Calu3 (cell line): ENCODE data around the gene GIMAP1. TPM values are rescaled to one million over a fixed set of nuclear protein-coding genes. Genes with fewer than 3 reads are reported as not detected.

Experiments
- BruUV-seq: library from RNA; stranded (reverse); fragments of 400-500 nt; replicated peaks from 2 replicates; lab custom pipeline; 2021; lab: Mats Ljungman, UMichigan
- CTCF ChIA-PET: fragments of 300-600 bp; sonication (Branson Sonifier 250); formaldehyde crosslinking; loops from one replicate; lab custom pipeline; 2022; ENCODE audit warnings: antibody characterized with exemption; lab: Charles Lee
- DNase-seq: peaks from one replicate; pipeline ENCODE4 v3.0.0; 2022
- H3K27ac Mint-ChIP-seq: one replicate; pipeline ENCODE4 v1.8.0; 2022; ENCODE audit warnings: mixed read lengths; ENCODE audit not compliant: unreplicated experiment
- H3K27me3 Mint-ChIP-seq: one replicate; pipeline ENCODE4 v1.8.0; 2022; ENCODE audit warnings: mixed read lengths; ENCODE audit not compliant: unreplicated experiment
- H3K36me3 Mint-ChIP-seq: one replicate; pipeline ENCODE4 v1.8.0; 2022; ENCODE audit warnings: mild to moderate bottlenecking, moderate library complexity, mixed read lengths; ENCODE audit not compliant: insufficient read depth, unreplicated experiment
- H3K4me1 Mint-ChIP-seq: one replicate; pipeline ENCODE4 v1.8.0; 2022; ENCODE audit warnings: mild to moderate bottlenecking, low read depth, mixed read lengths; ENCODE audit not compliant: unreplicated experiment
- H3K4me3 Mint-ChIP-seq: one replicate; pipeline ENCODE4 v1.8.0; 2022; ENCODE audit warnings: mild to moderate bottlenecking, low read depth, moderate library complexity, mixed read lengths; ENCODE audit not compliant: unreplicated experiment
- H3K9me3 Mint-ChIP-seq: one replicate; pipeline ENCODE4 v1.8.0; 2022; ENCODE audit warnings: low read depth, mixed read lengths; ENCODE audit not compliant: unreplicated experiment
- CTCF ChIP-seq: fragments of 200-600 bp; IDR thresholded peaks from one replicate; pipeline ENCODE4 v1.8.0; 2022; ENCODE audit warnings: antibody characterized with exemption; ENCODE audit not compliant: unreplicated experiment
- intact Hi-C: fragments of 100-400 bp; cut with micrococcal nuclease; formaldehyde crosslinking; loops from one replicate; pipeline ENCODE4 v1.10.0; 2022; ENCODE audit not compliant: unreplicated experiment
- total RNA-seq: library from RNA; stranded (reverse); gene quantifications from 2 replicates; pipeline ENCODE4 v1.2.3, GENCODE V29; 2022

The GIMAP1 gene
- total RNA-seq, 1 experiment from 2014 or later = not detected

DNA sequence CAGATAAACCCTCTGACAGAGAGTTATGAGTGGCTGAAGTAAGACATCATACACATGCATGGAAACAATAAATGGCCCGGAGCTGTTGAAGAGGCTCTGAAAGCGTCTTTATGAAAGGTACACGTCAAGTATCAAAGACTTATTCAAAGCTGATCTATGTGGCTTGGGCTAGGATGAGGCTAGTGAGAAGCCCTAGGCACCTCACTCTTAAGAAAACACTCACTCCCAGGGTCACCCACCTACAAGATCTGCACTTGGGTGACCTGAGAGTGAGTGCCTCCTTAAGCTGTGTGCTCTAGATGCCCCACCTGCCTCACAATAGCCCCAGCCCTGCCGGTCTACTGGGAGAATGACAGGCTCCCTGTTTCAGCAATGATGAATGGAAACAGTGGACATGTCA, 1.1 kb upstream of the GIMAP1 start:
- Mint-ChIP-seq H3K4me1 (no peaks in the 10 kb centered on the region), H3K27ac (no peak overlapping the region), H3K27me3 (peaks cover 34% of the 10 kb centered on the region), H3K4me3 (no peak overlapping the region), H3K9me3 (no peaks in the 10 kb centered on the region), H3K36me3 (no peaks in the 10 kb centered on the region)
- BruUV-seq = no TSS peak
- no peak for DNase-seq
- no peak for TF ChIP-seq CTCF
- CTCF ChIA-PET = no interaction called here
- intact Hi-C loops = no loop called here

GRCh38 chr7:150715738-150716137, 675 bp upstream of the GIMAP1 start:
- CTCF ChIA-PET = no interaction called here
- no peaks in the 10 kb centered on the region for H3K36me3 Mint-ChIP-seq
- no peak for DNase-seq
- H3K9me3 Mint-ChIP-seq = no peaks in the 10 kb centered on the region
- BruUV-seq = no TSS peak
- H3K27ac Mint-ChIP-seq = no peak overlapping the region
- intact Hi-C loops = no loop called here
- H3K4me1 Mint-ChIP-seq = no peaks in the 10 kb centered on the region
- no peak overlapping the region for H3K4me3 Mint-ChIP-seq
- peaks cover 34% of the 10 kb centered on the region for H3K27me3 Mint-ChIP-seq
- TF ChIP-seq CTCF = no peak

GRCh38 chr7:150716939-150717338, 526 bp downstream of the GIMAP1 start:
- no peaks in the 10 kb centered on the region for H3K4me1 Mint-ChIP-seq
- H3K27ac Mint-ChIP-seq = no peak overlapping the region
- CTCF ChIA-PET = no interaction called here
- no peak for DNase-seq
- H3K4me3 Mint-ChIP-seq = no peak overlapping the region
- intact Hi-C loops = no loop called here
- no peak for TF ChIP-seq CTCF
- peaks cover 34% of the 10 kb centered on the region for H3K27me3 Mint-ChIP-seq
- no peaks in the 10 kb centered on the region for H3K9me3 Mint-ChIP-seq
- no peaks in the 10 kb centered on the region for H3K36me3 Mint-ChIP-seq
- BruUV-seq = no TSS peak

DNA sequence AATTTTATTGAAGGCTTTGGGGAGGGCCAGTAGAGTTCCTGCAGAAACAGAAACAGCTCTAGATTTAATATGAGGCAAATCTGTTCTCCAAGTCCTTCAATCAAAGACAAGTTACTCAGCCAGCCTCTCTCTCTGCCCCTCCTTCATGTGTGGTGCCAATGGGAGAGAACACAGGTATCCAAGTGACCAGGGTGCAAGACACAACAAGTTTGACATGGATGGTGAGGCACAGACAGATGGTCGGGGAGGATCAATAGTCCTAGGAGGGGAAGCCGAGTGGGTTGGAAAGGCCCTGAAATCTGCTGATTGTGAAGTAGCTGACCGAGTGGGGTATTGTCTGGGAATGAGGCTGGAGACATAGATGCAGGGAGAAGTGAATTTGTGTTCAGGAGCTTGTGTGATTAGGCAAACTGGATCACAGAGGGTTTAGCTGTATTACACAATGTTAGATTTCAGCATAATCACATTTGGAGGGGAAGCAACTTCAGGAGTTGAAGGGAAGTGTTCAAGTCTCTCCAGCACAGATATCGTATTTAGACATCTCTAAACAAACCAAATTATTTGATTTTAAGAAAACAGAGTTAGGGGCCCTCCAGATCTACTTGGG, 1.5 kb downstream of the GIMAP1 start:
- Mint-ChIP-seq H3K4me1 (no peaks in the 10 kb centered on the region), H3K27ac (no peak overlapping the region), H3K4me3 (no peak overlapping the region), H3K27me3 (peaks cover 34% of the 10 kb centered on the region), H3K36me3 (no peaks in the 10 kb centered on the region), H3K9me3 (no peaks in the 10 kb centered on the region)
- no peak for DNase-seq
- CTCF ChIA-PET = no interaction called here
- intact Hi-C loops = no loop called here
- no TSS peak for BruUV-seq
- no peak for TF ChIP-seq CTCF
